Kidney (tissue), 14 donors: Measurements from ENCODE around the gene VOPP1. TPM values are rescaled to one million over a fixed set of nuclear protein-coding genes. Genes with fewer than 3 reads are reported as not detected.

Experiments
- DNase-seq, 5 donors: peaks; one replicate each; pipeline ENCODE4 v3.0.0-alpha.2; 2013 to 2020
- FAIRE-seq: peaks from 2 replicates; lab custom pipeline; 2012; peaks lifted over from hg19 to GRCh38; lab: Jason Lieb, UNC
- H3K27ac ChIP-seq, 2 donors: one replicate each; pipeline ENCODE4 v1.7.0; 2013; ENCODE audit warnings: low read depth in 2 of 2, low read length in 2 of 2, inconsistent platforms in 1 of 2
- H3K27me3 ChIP-seq: one replicate; pipeline ENCODE4 v1.7.1; 2013; ENCODE audit warnings: low read length, inconsistent platforms; ENCODE audit not compliant: control insufficient read depth, insufficient read depth
- H3K36me3 ChIP-seq, 3 donors: one replicate each; pipeline versions ENCODE4 v1.7.0 to v1.7.1; 2013; ENCODE audit warnings: low read length in 3 of 3, control low read depth in 1 of 3, inconsistent platforms in 1 of 3; ENCODE audit not compliant: insufficient read depth in 3 of 3, control insufficient read depth in 2 of 3
- H3K4me1 ChIP-seq, 3 donors: one replicate each; pipeline versions ENCODE4 v1.7.0 to v1.7.1; 2013; ENCODE audit warnings: low read length in 3 of 3, inconsistent platforms in 1 of 3, low read depth in 1 of 3; ENCODE audit not compliant: control insufficient read depth in 2 of 3, insufficient read depth in 2 of 3
- H3K4me3 ChIP-seq, 3 donors: one replicate each; pipeline versions ENCODE4 v1.7.0 to v1.8.1; 2013; ENCODE audit warnings: low read length in 3 of 3, control low read depth in 1 of 3, inconsistent platforms in 1 of 3
- H3K9ac ChIP-seq, 3 donors: one replicate each; pipeline versions ENCODE4 v1.7.0 to v1.7.1; 2013; ENCODE audit warnings: low read length in 3 of 3, control low read depth in 1 of 3, inconsistent platforms in 1 of 3
- H3K9me3 ChIP-seq, 3 donors: one replicate each; pipeline versions ENCODE4 v1.7.0 to v1.7.1; 2013; ENCODE audit warnings: low read length in 3 of 3, control low read depth in 1 of 3, inconsistent platforms in 1 of 3; ENCODE audit not compliant: control insufficient read depth in 2 of 3, insufficient read depth in 1 of 3
- intact Hi-C: fragments of 100-400 bp; cut with DNase I; formaldehyde crosslinking; loops from one replicate; pipeline ENCODE4 v1.11.1; 2022
- polyA plus RNA-seq: library from polyadenylated mRNA; stranded (reverse); fragments of 350-450 nt; fragmentation: Illumina TruSeq; extraction: RNeasy Lipid Tissue Mini Kit (QIAGEN cat#74804); gene quantifications from one replicate; pipeline ENCODE4 v1.2.3, GENCODE V29; 2014; ENCODE audit warnings: low read depth, low replicate concordance; ENCODE audit not compliant: insufficient read depth
- total RNA-seq: library from RNA; stranded (reverse); fragmentation: NEBNext Ultra II Directional; extraction: Animal tissue kit (Norgen Biotek cat#: 25700); gene quantifications from one replicate; pipeline ENCODE4 v1.2.1, GENCODE V29; 2021
- TF ChIP-seq, protein P1 (sequence below): IDR thresholded peaks from 3 replicates; pipeline ENCODE4 v1.5.1; 2012; ENCODE audit warnings: mild to moderate bottlenecking, moderate library complexity, borderline replicate concordance; ENCODE audit not compliant: insufficient read depth; ENCODE audit errors: extremely low read depth
- donor health status: control.
- donor health status: control.
- donor health status: control.
- donor health status: control.
- donor health status: control.
- donor health status: DM: yes; HTN: yes; CAD: no.
- donor health status: Normal renal cell carcinoma (clear cell type).

Gene VOPP1
- total and polyA plus RNA-seq, 2 donors from 2014 or later, result 47.3 to 98.7 TPM

DNA sequence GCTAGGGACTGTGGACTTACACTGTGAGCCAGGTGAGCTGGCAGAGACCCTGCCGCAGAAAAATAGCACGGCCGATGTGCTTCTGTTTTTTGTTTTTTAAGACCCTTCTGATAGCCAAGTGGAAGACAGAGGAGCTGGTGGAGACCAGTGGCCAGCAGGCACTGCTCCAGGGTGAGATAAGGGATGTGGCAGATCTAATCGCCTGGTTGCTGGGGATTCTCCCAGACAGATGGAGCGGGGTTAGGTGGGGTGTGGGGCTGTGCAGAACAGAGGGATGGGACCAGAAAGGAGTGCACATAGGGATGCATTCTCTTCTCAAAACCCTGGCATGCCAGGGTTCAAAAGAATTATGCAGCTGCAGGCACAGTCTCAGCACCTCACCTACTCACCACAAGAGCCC, 82.2 kb downstream of the VOPP1 start:
- intact Hi-C loops, result no loop called here
- no peak overlapping the region for H3K9ac ChIP-seq
- FAIRE-seq (no peak), DNase-seq (no peak)
- TF ChIP-seq, protein P1, sequence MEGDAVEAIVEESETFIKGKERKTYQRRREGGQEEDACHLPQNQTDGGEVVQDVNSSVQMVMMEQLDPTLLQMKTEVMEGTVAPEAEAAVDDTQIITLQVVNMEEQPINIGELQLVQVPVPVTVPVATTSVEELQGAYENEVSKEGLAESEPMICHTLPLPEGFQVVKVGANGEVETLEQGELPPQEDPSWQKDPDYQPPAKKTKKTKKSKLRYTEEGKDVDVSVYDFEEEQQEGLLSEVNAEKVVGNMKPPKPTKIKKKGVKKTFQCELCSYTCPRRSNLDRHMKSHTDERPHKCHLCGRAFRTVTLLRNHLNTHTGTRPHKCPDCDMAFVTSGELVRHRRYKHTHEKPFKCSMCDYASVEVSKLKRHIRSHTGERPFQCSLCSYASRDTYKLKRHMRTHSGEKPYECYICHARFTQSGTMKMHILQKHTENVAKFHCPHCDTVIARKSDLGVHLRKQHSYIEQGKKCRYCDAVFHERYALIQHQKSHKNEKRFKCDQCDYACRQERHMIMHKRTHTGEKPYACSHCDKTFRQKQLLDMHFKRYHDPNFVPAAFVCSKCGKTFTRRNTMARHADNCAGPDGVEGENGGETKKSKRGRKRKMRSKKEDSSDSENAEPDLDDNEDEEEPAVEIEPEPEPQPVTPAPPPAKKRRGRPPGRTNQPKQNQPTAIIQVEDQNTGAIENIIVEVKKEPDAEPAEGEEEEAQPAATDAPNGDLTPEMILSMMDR, result no peak
- no peaks in the 10 kb centered on the region for H3K27me3 ChIP-seq
- no peaks in the 10 kb centered on the region for H3K9me3 ChIP-seq
- H3K36me3 ChIP-seq, result peaks cover 0 to 13% (median 4%) of the 10 kb centered on the region in 3 donors
- no peak overlapping the region for H3K4me3 ChIP-seq
- H3K27ac ChIP-seq, result no peak overlapping the region
- peaks cover 0 to 5% (median under 1%) of the 10 kb centered on the region in 3 donors for H3K4me1 ChIP-seq

DNA sequence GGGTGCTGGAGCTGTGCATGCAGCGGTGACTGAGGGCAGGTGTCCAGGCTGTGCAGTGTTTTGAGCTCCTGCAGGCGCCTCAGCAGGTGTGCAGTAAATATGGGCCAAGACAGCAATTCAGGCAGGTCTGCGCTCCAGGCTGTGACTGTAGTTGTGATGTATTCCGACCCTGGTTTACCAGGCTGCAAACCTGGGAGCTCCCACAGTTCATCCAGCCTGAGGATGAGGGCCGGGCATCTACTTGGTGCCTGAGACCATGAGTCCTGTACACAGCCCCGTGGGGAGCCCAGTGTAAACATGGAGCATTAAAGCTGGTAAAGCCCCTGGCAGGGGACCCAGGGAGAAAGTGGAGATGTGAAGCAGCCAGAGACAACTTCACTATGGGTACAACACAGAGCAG, 82.8 kb downstream of the VOPP1 start:
- FAIRE-seq (no peak), DNase-seq (no peak)
- TF ChIP-seq, protein P1, result no peak
- intact Hi-C loops, result no loop called here
- Histone ChIP-seq H3K27me3 (no peaks in the 10 kb centered on the region), H3K4me1 (peaks cover 0 to 5% (median 3%) of the 10 kb centered on the region in 3 donors), H3K9ac (no peak overlapping the region), H3K36me3 (peaks cover 0 to 13% (median 4%) of the 10 kb centered on the region in 3 donors), H3K27ac (no peak overlapping the region), H3K9me3 (no peaks in the 10 kb centered on the region), H3K4me3 (no peak overlapping the region)

DNA sequence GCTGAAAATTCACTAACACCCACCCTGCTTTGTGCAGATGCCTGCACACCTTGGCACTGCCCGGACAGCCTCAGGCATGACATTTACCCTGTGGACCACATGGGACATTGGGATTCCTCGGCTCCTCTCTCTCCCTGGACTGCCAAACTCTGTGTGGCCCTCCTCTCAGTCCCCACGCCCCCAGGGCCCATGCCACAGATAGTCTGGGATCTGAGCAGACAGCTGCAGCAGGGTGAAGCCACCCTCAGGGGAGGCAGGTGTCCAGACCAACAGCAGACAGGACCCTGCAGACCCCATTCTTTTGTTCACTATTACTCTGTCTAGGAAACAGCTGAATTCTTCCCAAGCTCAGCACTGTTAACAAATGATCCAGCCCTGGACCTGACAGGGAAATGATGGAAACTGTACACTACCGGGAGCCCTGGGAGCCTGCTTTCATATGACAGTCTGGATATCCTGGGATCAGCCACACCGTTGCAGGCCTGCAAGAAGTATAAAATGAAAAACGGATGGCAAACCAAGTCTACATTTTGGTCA, 83.4 kb downstream of the VOPP1 start:
- no peak for DNase-seq

More for the DNA sequence above, 83.4 kb downstream of the VOPP1 start:
- FAIRE-seq, result no peak
- TF ChIP-seq, protein P1, result no peak
- Histone ChIP-seq H3K9ac (no peak overlapping the region), H3K9me3 (no peaks in the 10 kb centered on the region), H3K4me1 (peaks cover 0 to 5% (median 3%) of the 10 kb centered on the region in 3 donors), H3K27me3 (no peaks in the 10 kb centered on the region), H3K27ac (no peak overlapping the region), H3K4me3 (no peak overlapping the region), H3K36me3 (peaks cover 0 to 13% (median 4%) of the 10 kb centered on the region in 3 donors)
- intact Hi-C loops, result no loop called here
